ENCODE data around the gene PDK1.
"Not testable (repeated sequence)": the region's sequence is repeated elsewhere in the genome, so short reads cannot be mapped to it uniquely, and the experiment has no call there.

PDK1 gene

GRCh38 chr2:172586245-172586891 is 30.5 kb downstream of the PDK1 start:
- intact Hi-C loops (cut with DNase I): no loop called here
- DNase-seq: no peak

DNA sequence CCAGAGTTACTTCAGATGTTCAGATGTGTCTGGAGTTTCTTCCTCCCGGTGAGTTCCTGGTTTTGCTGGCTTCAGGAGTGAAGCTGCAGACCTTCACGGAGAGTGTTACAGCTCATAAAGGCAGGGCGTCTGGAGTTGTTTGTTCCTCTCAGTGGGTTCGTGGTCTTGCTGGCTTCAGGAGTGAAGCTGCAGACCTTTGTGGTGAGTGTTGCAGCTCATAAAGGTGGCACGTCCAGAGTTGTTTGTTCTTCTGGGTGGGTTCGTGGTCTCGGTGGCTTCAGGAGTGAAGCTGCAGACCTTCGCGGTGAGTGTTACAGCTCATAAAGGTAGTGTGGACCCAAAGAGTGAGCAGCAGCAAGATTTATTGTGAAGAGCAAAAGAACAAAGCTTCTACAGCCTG is 31.3 kb downstream of the PDK1 start:
- DNase-seq; intact Hi-C loops (cut with DNase I): not testable (repeated sequence)

DNA sequence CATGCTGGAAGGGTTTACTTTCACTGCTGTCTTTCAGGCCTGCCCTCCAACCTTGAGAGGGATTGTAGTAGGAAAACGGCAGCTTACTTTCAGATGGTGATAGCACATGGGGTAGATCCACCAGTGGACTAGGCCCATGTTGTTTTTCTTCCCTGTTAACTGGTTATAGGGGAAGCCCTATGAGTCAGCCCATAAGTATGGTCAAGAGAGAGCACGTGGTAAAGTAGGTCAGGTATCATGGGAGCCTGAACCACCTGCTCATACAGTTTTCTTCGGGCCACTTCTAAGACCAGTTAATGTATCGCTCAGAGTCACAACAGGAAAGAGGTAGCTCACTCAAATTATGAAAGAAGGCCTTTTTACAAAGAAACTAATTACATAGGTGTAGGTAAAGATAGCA is 33.0 kb downstream of the PDK1 start:
- intact Hi-C loops (cut with DNase I): no loop called here
- DNase-seq: no peak

DNA sequence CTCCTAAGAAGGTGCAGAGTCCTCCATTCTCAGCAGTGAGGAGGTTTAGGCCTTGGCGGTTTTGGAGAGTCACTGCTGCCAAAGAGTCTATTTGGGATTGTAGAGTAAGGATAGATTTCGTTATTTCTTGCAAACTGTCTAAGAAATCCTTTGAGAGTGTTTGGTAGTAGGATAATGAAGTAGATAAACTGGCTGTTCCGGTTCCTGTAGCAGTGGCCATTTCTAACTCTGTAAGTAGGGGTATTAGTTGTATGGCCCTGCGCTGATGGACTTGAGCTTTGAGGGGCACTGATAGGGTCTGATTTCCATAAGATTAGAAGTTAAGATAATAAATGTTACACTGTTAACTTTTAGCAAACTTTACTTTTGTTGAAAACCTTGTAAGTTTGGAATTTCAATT is 35.5 kb downstream of the PDK1 start:
- intact Hi-C loops (cut with DNase I); DNase-seq: not testable (repeated sequence)

DNA sequence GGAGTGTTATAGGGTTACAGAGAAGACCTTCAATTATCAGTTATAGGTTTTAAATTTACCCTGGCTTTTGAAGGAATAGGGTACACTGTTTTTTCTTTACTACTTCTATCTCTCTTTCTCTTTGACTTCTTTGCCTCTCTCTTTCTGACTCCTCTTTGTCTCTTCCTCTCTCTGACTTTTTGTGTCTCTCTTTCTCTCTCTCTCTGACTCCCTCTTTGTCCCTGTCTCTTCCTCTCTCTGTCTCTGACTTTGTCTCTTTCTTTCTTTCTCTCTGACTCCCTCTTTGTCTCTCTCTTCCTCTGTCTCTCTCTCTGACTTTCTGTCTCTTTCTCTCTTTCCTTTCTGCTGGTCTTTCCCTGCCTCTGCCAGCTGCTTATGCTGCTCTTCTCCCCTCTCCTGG is 36.3 kb downstream of the PDK1 start:
- intact Hi-C loops (cut with DNase I); DNase-seq: not testable (repeated sequence)

GRCh38 chr2:172596776-172597175 is 40.9 kb downstream of the PDK1 start:
- DNase-seq: no peak
- intact Hi-C loops (cut with DNase I): no loop called here

DNA sequence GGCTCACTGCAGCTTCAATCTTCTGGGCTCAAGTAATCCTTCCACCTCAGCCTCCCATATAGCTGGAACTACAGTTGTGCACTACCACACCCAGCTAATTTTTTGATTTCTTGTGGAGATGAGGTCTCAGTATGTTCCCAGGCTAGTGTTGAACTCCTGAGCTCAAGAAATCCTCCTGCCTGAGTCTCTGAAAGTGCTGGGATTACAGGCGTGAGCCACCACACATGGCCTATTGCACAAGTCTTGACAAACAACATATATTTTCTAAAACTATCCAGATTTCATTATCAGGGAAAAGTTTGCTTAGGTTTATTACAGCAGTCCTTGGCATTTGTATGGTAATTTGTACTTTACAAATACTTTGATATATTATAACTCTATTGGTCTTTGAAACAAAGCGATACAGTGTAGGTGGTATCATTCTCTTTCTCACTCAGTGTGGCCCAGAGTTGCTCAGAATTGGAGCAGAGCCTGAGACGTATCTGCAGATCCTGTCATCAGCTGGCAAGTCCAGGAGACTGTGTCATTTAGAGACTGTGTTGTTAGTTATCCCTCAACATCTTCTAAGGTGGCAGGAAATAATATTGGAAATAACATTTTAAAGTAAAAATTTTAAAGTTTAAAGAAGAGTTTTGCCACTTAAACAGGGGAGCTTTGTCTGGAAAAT is 41.4 kb downstream of the PDK1 start:
- DNase-seq: no peak
- intact Hi-C loops (cut with DNase I): no loop called here

DNA sequence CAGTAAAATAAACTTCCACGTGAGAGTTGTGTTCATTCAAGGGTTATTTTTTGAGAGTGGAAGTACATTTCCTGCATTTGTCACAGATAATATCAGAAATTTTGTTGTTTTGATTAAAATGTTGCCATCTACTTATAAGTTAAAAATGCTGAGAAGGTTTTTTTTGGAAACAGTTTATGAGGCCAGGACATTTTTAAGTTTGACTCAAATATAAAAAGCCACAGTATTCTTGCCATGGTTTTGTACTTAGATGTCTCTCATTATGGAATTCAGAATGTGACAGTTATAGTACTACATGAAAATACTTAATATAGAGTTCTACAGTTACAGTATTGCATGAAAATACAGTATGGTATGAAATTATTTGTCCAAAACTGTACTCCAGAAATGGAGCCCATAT is 44.1 kb downstream of the PDK1 start:
- intact Hi-C loops (cut with DNase I): no loop called here

DNA sequence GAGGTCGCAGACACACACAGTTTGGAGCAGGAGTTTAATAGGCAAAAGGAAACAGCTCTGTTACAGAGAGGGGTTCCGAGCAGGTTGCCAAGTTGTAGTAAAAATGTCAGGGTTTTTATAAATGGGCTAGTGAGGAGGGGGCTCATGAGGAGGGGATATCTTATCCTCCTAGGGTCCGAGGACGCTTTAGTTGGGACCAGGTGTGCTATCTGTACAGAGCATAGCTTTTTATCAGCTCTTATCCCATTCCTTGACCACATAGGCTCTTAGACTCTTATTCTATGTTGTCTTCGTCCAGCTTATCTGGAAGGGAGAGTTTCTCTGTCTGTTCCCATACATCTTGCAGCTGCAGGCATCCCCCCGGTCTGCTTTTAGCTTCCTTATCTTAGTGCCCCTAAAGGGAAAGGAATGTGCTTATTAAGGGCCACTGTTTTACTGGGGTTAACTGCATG is 44.7 kb downstream of the PDK1 start:
- no peak for DNase-seq
- intact Hi-C loops (cut with DNase I): no loop called here

More for the DNA sequence above, 44.1 kb downstream of the PDK1 start:
- no peak for DNase-seq

DNA sequence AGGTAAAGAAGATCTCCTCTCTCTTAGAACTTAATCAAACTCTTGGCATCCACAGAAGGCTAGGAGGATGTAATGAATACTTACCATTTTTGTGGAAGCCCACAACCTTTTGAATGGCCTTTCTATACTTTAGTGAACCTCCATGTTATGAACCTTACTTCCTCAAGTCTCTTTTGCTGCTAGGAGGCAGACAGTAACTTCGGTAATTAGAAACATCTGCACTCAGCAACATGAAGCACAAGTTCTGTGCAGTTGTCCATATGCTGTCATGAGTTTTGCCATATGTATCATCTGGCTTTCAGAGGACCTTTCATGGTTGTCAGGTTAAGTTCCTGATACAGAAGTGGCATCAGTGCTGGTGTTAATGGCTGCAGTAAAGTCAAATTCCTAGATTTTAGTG is 50.4 kb downstream of the PDK1 start:
- intact Hi-C loops (cut with DNase I): no loop called here
- no peak for DNase-seq

DNA sequence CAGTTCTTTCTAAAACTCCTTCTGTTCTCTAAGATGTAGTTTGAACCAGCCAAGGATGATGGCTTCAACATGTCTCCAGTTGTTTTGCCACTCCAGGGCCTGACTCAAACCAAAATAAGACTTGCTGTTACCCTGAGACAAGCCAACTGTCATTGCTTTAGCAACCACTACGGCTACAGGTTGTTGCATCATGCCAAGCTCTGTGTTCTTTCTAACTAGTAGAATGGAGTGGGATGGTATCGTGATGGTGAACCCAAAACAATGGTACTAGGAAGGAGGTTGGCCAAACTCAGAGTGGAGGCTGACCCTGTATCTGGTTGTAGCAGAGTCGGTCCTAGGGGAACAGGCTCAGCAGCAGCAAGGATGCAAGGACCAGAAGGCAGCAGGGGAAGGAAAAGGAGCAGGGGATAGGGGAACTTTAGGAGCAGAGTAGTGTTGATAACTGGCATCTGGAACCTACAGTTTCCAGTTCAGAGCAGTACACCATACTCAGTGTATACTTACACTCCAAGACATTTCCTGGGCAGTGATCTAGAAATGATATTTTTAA is 51.6 kb downstream of the PDK1 start:
- intact Hi-C loops (cut with DNase I): no loop called here
- no peak for DNase-seq

DNA sequence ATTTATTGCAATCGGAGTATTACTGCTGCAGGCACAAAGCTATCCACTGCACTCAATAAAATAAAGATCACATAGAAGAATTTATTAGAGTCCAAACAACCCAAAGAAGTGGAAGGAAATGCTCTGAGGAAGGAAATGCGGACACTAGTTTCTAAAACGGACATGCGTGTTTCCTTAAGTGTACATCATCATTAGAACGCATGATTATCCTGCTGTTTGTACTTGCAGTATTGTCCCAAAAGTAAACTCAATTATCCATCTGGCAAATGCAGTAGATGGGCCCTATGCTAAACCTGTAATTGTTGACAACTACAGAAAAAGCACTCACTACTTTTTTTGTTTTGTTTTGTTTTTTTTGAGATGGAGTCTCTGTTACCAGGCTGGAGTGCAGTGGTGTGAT is 53.6 kb downstream of the PDK1 start:
- DNase-seq: no peak
- intact Hi-C loops (cut with DNase I): no loop called here

- intact Hi-C loops (cut with DNase I): no loop called here
- DNase-seq: no peak
Measured at GRCh38 chr2:172612051-172612450, 56.2 kb downstream of the PDK1 start.

DNA sequence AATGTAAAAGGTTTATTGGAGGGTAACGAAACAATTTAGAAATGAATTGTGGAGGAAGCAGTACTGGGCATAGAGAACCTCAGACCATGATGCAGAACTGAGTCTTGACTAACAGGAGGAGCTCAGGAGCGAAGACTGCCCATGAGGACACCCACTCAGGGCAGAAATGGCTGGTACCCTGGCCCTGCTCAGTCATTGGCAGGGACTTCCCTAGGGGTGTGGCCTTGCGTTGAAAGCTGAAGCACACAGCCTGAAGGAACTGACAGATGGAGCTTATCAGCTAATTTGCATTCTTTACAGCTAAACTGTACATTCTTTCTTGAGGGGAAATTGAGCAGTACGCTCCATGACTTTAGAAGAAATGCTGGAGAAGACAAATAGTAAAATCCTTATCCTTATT is 57.1 kb downstream of the PDK1 start:
- intact Hi-C loops (cut with DNase I): no loop called here
- no peak for DNase-seq

DNA sequence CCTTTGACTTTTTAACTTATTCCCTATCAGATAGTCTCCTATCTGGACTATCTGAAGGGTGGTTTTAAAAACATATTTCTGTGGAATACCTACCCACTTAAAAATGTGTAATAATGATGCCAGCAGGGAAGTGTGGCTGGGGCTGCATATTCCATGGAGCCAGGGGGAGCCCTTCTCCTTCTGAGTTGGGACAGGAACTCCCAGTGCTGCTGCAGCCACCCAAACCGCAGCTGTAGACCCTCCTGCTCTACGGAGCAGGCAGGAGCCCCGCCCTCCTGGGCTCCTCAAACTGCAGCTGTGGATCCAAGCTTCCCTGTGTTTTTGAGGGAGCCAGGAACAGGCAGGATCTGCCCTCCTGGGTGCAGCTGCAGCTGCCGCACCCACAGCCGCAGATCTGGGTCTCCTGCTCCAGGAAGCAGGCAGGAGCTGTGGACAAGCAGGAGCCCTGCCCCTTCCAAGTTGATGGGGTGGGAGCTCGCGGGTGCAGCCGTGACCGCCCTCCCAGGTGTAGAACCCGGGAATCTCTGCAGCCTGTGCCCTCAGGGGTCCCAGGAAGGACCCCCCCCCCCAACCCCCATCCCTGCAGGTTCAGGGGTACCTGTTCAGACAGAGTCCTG is 57.8 kb downstream of the PDK1 start:
- no peak for DNase-seq
- intact Hi-C loops (cut with DNase I): no loop called here

DNA sequence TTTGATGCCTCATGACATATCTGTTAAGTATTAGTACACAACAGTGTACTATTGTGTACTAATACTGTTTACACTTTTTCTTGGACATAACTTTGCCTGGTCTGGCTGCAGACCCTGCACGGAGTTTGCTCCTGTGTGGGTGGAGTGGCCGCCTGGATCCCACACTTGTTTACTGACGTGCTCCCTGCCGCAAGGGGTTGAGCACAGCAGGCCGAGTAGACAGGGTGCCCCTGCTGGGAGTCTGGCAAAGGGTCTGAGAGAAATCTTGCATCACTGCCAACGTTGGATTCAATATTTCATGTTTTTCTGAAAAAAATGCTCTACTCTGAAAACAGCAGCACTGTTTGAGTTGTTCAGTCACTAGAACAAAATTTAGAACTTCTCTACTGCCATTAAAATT is 59.0 kb downstream of the PDK1 start:
- DNase-seq: no peak
- intact Hi-C loops (cut with DNase I): no loop called here

DNA sequence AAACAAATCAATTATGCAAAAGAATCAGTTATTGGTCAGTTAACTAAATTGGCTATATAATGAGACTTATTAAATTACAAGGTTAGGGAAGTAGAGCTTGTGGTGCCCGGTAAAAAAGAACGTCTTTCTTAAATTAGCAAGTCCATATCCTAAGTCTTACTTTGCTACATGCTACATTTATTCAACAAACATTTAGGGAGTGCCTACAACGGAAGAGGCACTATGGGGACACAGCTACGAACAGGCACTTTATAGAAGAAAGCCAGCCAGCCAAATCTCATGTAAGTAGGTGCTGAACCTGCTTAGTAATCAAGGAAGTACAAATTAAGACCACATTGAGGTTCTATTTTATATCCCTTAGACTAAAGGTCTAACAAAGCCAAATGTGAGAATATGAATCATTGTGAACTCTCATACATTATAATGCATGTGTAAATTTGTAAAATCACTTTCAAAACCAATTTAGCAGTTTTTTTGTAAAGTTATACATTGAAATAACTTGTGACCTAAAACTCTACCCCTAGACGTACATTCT is 59.9 kb downstream of the PDK1 start:
- DNase-seq: no peak

GRCh38 chr2:172617115-172617514 is 61.2 kb downstream of the PDK1 start:
- intact Hi-C loops (cut with DNase I): no loop called here
- no peak for DNase-seq

More for the DNA sequence above, 59.9 kb downstream of the PDK1 start:
- intact Hi-C loops (cut with DNase I): no loop called here

DNA sequence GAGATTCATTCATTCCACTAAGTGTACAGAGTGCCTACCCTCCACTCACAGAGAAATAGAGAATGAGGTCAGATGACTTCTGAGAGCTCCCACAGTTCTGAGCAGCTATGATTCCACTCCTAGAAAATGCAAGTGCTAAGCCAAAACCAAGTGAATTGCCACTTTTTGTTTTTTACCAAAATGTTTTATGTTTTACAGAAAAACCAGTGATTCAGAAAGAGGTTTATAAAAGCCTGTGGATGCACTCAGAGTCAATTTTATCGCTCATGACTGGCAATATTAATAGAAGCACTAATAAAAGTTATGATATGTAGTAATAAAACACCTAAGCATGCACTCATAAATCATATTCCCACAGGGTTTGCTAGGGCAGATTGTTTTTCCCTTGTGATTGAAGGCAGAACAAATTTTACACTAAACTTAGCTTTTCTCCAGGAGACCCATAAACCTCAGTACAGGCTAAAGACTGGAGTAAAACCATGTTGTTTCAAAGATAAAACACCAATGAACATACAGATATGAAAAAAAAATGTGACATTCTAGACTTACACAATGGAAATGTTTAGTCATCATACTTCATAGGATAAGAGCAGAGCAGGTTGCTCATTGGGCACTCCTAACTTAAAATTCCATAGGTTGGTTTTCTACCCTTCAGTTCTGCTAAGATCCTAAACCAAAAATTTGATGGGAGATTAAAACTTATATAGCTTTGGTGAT is 67.5 kb downstream of the PDK1 start:
- intact Hi-C loops (cut with DNase I): no loop called here
- DNase-seq: no peak

DNA sequence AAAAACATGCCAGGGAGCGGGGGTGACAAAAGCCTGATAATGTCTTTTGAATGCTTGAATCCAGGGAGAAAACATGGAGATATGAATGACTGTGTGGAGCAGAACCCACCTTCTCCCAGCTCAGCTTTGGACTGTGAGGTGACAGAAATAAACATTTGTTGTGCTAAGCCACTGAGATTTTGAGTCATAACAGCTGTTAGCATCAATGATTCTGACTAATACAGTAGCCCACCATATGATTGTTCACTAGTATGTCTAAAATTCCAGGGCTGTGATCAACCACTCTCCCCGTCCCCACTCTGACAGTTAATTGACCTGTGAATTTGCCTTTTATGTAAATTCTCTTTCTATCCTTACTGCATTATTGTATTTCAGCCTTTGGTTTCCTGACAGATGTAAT is 69.1 kb downstream of the PDK1 start:
- DNase-seq: no peak
- intact Hi-C loops (cut with DNase I): no loop called here

All from head of caudate nucleus (tissue), 42 donors.